ENCODE measurements around the gene RTN4R. TPM values are rescaled to one million over a fixed set of nuclear protein-coding genes. Genes with fewer than 3 reads are reported as not detected.

The RTN4R gene
- total and polyA plus RNA-seq, 2 of the 8 experiments (the other 6 are each of a cell fraction or from before 2014, with no cell fraction given): 21.8 to 41.3 TPM

DNA sequence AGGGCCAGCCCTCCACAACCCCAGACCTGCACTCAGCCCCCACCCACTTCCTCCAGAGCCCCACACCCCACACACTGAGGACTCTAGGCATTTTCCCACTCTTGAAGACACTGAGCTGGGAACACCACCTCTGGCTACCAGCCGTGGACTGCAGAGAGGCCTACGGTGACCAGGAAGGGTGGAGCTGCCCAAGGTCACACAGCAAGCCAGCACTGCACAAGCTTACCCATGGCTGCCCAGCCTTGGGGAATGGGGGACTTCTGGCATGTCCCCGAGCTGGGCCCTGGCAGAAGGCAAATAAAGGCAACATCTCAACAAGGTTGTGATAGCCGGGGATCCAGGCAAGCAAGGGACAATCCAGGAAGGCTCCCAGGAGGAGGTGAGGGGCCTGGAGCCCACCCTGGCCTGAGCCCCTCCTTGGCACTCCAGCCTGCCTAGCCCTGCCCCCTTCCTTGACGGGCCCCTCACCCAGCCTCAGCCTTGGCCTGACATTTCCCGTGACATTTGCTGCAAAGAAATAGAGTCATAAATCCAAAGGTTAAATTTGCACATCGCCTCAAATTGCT is 5.5 kb downstream of the RTN4R start:
- Histone ChIP-seq H3K4ac (replicated peaks; ENCODE audit: insufficient read length, low read depth, low read length) (no peak overlapping the region), H3K36me3 (ENCODE audit: control insufficient read depth in 2 of 4, insufficient read depth in 4 of 4, low read length in 3 of 4) (no peaks in the 10 kb centered on the region), H2AFZ (ENCODE audit: low read length) (no peak overlapping the region), H3K79me1 (ENCODE audit: low read depth, low read length) (peaks cover 8% of the 10 kb centered on the region), H4K91ac (replicated peaks; ENCODE audit: insufficient read length, low read length) (no peak overlapping the region), H2AK5ac (ENCODE audit: low read depth, low read length) (no peak overlapping the region), H3K23me2 (ENCODE audit: low read depth, low read length) (peaks cover 3% of the 10 kb centered on the region; the same call in 1 of the 2 replicates), H3K79me2 (ENCODE audit: control insufficient read depth in 1 of 2, insufficient read depth in 2 of 2, low read length in 2 of 2) (peaks cover 0 to 11% of the 10 kb centered on the region in 2 experiments; a peak in 1 of 4 replicates), H2BK20ac (ENCODE audit: low read length) (no peak overlapping the region), H3K4me3 (ENCODE audit: extremely low read depth in 1 of 4, insufficient read depth in 2 of 4, low read depth in 3 of 4, low read length in 4 of 4) (no peak overlapping the region), H2BK5ac (ENCODE audit: low read depth, low read length) (no peak overlapping the region), H3K4me1 (replicated peaks in 1 of 4; ENCODE audit: control insufficient read depth in 3 of 4, insufficient read depth in 4 of 4, low read length in 3 of 4) (peaks cover 0 to 7% (median 3%) of the 10 kb centered on the region in 4 experiments; a peak in 5 of 7 replicates), H4K8ac (ENCODE audit: extremely low read depth, insufficient read depth, low read length) (no peak overlapping the region), H3K27ac (ENCODE audit: low read depth, low read length) (no peak overlapping the region), H3K4me2 (ENCODE audit: insufficient read depth in 1 of 2, low read depth in 2 of 2, low read length in 2 of 2) (no peak overlapping the region), H3K23ac (ENCODE audit: insufficient read length) (no peak overlapping the region), H4K20me1 (replicated peaks in 1 of 2; ENCODE audit: control insufficient read depth in 1 of 2, insufficient read depth in 2 of 2, low read length in 2 of 2) (peaks cover 4 to 7% of the 10 kb centered on the region in 2 experiments), H3K9ac (replicated peaks in 1 of 4; ENCODE audit: extremely low read depth in 1 of 4, low read depth in 3 of 4, low read length in 3 of 4) (no peak overlapping the region), H3K18ac (ENCODE audit: extremely low read depth, low read length) (no peak overlapping the region), H3K14ac (ENCODE audit: insufficient read length) (no peak overlapping the region), H3K27me3 (replicated peaks in 1 of 4; ENCODE audit: control insufficient read depth in 3 of 4, extremely low read depth in 1 of 4, insufficient read depth in 3 of 4, low read length in 3 of 4) (no peaks in the 10 kb centered on the region; a peak in 2 of 7 replicates), H4K5ac (ENCODE audit: insufficient read length, low read depth, low read length) (no peak overlapping the region), H2BK12ac (ENCODE audit: low read depth, low read length) (no peak overlapping the region), H3K56ac (replicated peaks; ENCODE audit: insufficient read length, low read depth, low read length) (no peak overlapping the region), H2BK15ac (ENCODE audit: low read length) (no peak overlapping the region), H2BK120ac (replicated peaks; ENCODE audit: low read depth, low read length) (no peak overlapping the region), H3K9me3 (ENCODE audit: insufficient read depth in 2 of 2, low read depth in 1 of 2, low read length in 1 of 2) (no peaks in the 10 kb centered on the region)
- ChIA-PET CTCF (ENCODE audit: partially characterized antibody) (interaction anchor here (0.6 to 2.5 kb wide), 4 partner anchors 24 to 105 kb away, joined by 3 to 7 read pairs (median 4); no protein-coding TSS in a partner anchor), POLR2A (ENCODE audit: partially characterized antibody) (no interaction called here)
- no peak for DNase-seq (ENCODE audit: low read depth in 1 of 2, low spot score in 2 of 2)
- FAIRE-seq: no peak
- WGBS, 2 experiments (ENCODE audit: extremely low coverage in 1 of 2, insufficient coverage in 1 of 2, insufficient read length in 1 of 2, insufficient replicate concordance in 2 of 2, low coverage in 1 of 2, low lambda C conversion rate in 2 of 2, missing lambda C conversion rate in 1 of 2): 94% methylated on average over 7 of the region's 7 CpGs; no CpG with 5 or more reads in 1 of the 2 experiments
- TF ChIP-seq CBX8 (IDR thresholded peaks at IDR 0.05; ENCODE audit: borderline replicate concordance, low read depth, low read length) (no peak), POLR2A (IDR thresholded peaks at IDR 0.05; ENCODE audit: control extremely low read depth in 1 of 2, low read depth in 2 of 2, low read length in 2 of 2) (no peak), JUN (IDR thresholded peaks at IDR 0.05; ENCODE audit: low read depth, low read length) (no peak), CEBPB (IDR thresholded peaks at IDR 0.05; ENCODE audit: low read depth, low read length) (no peak), ASH2L (IDR thresholded peaks at IDR 0.05; ENCODE audit: low read length) (no peak), NANOG (IDR thresholded peaks at IDR 0.05; ENCODE audit: insufficient read depth, low read depth, low read length, poor library complexity, severe bottlenecking) (no peak), SP4 (IDR thresholded peaks at IDR 0.05; ENCODE audit: low read length) (no peak), KDM5A (IDR thresholded peaks at IDR 0.05; ENCODE audit: low read length) (no peak), PHF8 (conservative IDR thresholded peaks at IDR 0.05; ENCODE audit: low read depth, low read length) (no peak), EZH2 (IDR thresholded peaks at IDR 0.05; ENCODE audit: low read depth, low read length, severe bottlenecking) (no peak), HDAC2 (IDR thresholded peaks at IDR 0.05; ENCODE audit: borderline replicate concordance in 1 of 2, low read depth in 2 of 2, low read length in 2 of 2) (no peak), MAFK (IDR thresholded peaks at IDR 0.05; ENCODE audit: low read depth, low read length) (no peak), SRF (IDR thresholded peaks at IDR 0.05; ENCODE audit: low read depth, low read length) (no peak)
- TF ChIP-seq, protein P1, sequence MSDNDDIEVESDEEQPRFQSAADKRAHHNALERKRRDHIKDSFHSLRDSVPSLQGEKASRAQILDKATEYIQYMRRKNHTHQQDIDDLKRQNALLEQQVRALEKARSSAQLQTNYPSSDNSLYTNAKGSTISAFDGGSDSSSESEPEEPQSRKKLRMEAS (IDR thresholded peaks at IDR 0.05): no peak

Data from H1 (cell line).